Measurements from ENCODE around the gene ENAM. TPM values are rescaled to one million over a fixed set of nuclear protein-coding genes. Genes with fewer than 3 reads are reported as not detected.

Gene ENAM
- total RNA-seq, 6 experiments from 2014 or later = 0.02 to 0.14 (median 0.10) TPM; not detected in 1

- TF ChIP-seq CTCF (IDR thresholded peaks at IDR 0.05) = peak; percentile 83
- Mint-ChIP-seq H3K4me1 (ENCODE audit: low read depth) (peaks cover 13% of the 10 kb centered on the region), H3K9me3 (no peaks in the 10 kb centered on the region), H3K4me3 (no peak overlapping the region), H3K27ac (no peak overlapping the region), H3K27me3 (ENCODE audit: insufficient read depth) (peaks cover 6% of the 10 kb centered on the region), H3K36me3 (ENCODE audit: low read depth) (no peaks in the 10 kb centered on the region)
- DNase-seq = peak; percentile 70
Measured at GRCh38 chr4:70601422-70602039, 27.0 kb upstream of the ENAM start.

GRCh38 chr4:70603856-70604255 is 24.7 kb upstream of the ENAM start:
- Mint-ChIP-seq H3K4me3 (no peak overlapping the region), H3K36me3 (ENCODE audit: low read depth) (no peaks in the 10 kb centered on the region), H3K27me3 (ENCODE audit: insufficient read depth) (peaks cover 6% of the 10 kb centered on the region), H3K4me1 (ENCODE audit: low read depth) (peaks cover 13% of the 10 kb centered on the region), H3K27ac (no peak overlapping the region), H3K9me3 (no peaks in the 10 kb centered on the region)
- peak; percentile 28 for DNase-seq
- TF ChIP-seq CTCF (IDR thresholded peaks at IDR 0.05) = no peak

- no peak overlapping the region for H3K27ac Mint-ChIP-seq
Measured at GRCh38 chr4:70606459-70606858, 22.1 kb upstream of the ENAM start.

GRCh38 chr4:70607334-70607853 is 21.1 kb upstream of the ENAM start:
- H3K4me3 Mint-ChIP-seq = no peak overlapping the region
- peaks cover 8% of the 10 kb centered on the region for H3K4me1 Mint-ChIP-seq (ENCODE audit: low read depth)
- no peak overlapping the region for H3K27ac Mint-ChIP-seq
- peaks cover 4% of the 10 kb centered on the region; the same call in 1 of the 2 replicates for H3K27me3 Mint-ChIP-seq (ENCODE audit: insufficient read depth)
- no peak for DNase-seq
- H3K36me3 Mint-ChIP-seq (ENCODE audit: low read depth) = no peaks in the 10 kb centered on the region
- no peaks in the 10 kb centered on the region for H3K9me3 Mint-ChIP-seq
- TF ChIP-seq CTCF (IDR thresholded peaks at IDR 0.05) = no peak

More at GRCh38 chr4:70606459-70606858, 22.1 kb upstream of the ENAM start:
- Mint-ChIP-seq H3K9me3 (no peaks in the 10 kb centered on the region), H3K4me1 (ENCODE audit: low read depth) (peaks cover 9% of the 10 kb centered on the region), H3K36me3 (ENCODE audit: low read depth) (no peaks in the 10 kb centered on the region), H3K4me3 (no peak overlapping the region), H3K27me3 (ENCODE audit: insufficient read depth) (peaks cover 4% of the 10 kb centered on the region; the same call in 1 of the 2 replicates)
- DNase-seq = no peak
- no peak for TF ChIP-seq CTCF (IDR thresholded peaks at IDR 0.05)

GRCh38 chr4:70608324-70608723 is 20.2 kb upstream of the ENAM start:
- H3K4me3 Mint-ChIP-seq = no peak overlapping the region
- H3K27ac Mint-ChIP-seq = no peak overlapping the region
- peaks cover 16% of the 10 kb centered on the region for H3K4me1 Mint-ChIP-seq (ENCODE audit: low read depth)
- H3K27me3 Mint-ChIP-seq (ENCODE audit: insufficient read depth) = peaks cover 4% of the 10 kb centered on the region; the same call in 1 of the 2 replicates
- no peak for DNase-seq
- H3K9me3 Mint-ChIP-seq = no peaks in the 10 kb centered on the region
- no peak for TF ChIP-seq CTCF (IDR thresholded peaks at IDR 0.05)
- no peaks in the 10 kb centered on the region for H3K36me3 Mint-ChIP-seq (ENCODE audit: low read depth)
